HepG2 (cell line): Measurements from ENCODE around the gene UBTF. TPM values are rescaled to one million over a fixed set of nuclear protein-coding genes. Genes with fewer than 3 reads are reported as not detected.
A peak's percentile ranks its signal among the peaks of the same experiment; 100 is the strongest.

ENCODE experiments used
- ATAC-seq: fragments of 200-7000 bp; cut with Tn5 transposase; 3 replicates; pipeline ENCODE4 v1.9.1; 2020; ENCODE audit warnings: mild to moderate bottlenecking, moderate library complexity
- BruUV-seq: library from RNA; stranded (reverse); fragments of 400-500 nt; replicated peaks from 2 replicates; lab custom pipeline; 2021; lab: Mats Ljungman, UMichigan
- CTCF ChIA-PET: fragments of 300-600 bp; formaldehyde crosslinking; extraction: SDS; loops from one replicate; lab custom pipeline; 2021; ENCODE audit warnings: low total read pairs, inconsistent platforms, low intra/inter-chr PET ratio; lab: Yijun Ruan, JAX
- POLR2A ChIA-PET: fragments of 350-600 bp; sonication (Branson Sonifier 250); formaldehyde crosslinking; loops from one replicate; lab custom pipeline; 2020; ENCODE audit warnings: antibody characterized with exemption, inconsistent platforms; lab: Yijun Ruan, JAX
- DNase-seq: peaks from one replicate; pipeline ENCODE4 v3.0.0-alpha.2; 2015; ENCODE audit warnings: low spot score
- FAIRE-seq: peaks from 3 replicates; lab custom pipeline; 2011; peaks lifted over from hg19 to GRCh38; lab: Jason Lieb, UNC
- H2AFZ ChIP-seq: one replicate; pipeline ENCODE4 v1.6.1; 2011; ENCODE audit warnings: low read length, inconsistent platforms
- H3K27ac ChIP-seq: fragments of 300-600 bp; 3 replicates; pipeline ENCODE4 v1.8.0; 2011; ENCODE audit warnings: mixed run types, mild to moderate bottlenecking, mixed read lengths, low read length, inconsistent platforms; ENCODE audit not compliant: insufficient read depth; ENCODE audit errors: extremely low read length
- H3K27me3 ChIP-seq, 2 experiments: fragments of 200-600 bp in 1 of 2; 2 replicates in 1 of 2; 3 replicates in 1 of 2; pipeline versions ENCODE4 v1.6.0 to v1.8.0; 2011; ENCODE audit warnings: low read length in 2 of 2, mild to moderate bottlenecking in 2 of 2, moderate library complexity in 2 of 2, inconsistent platforms in 1 of 2; ENCODE audit not compliant: insufficient read depth in 2 of 2, control insufficient read depth in 1 of 2
- H3K36me3 ChIP-seq, 2 experiments: fragments of 200-600 bp in 1 of 2; replicated peaks in 1 of 2; 2 replicates in 1 of 2; 3 replicates in 1 of 2; pipeline versions ENCODE4 v1.5.1 to v1.8.0; 2011; ENCODE audit warnings: low read length in 2 of 2, inconsistent platforms in 1 of 2; ENCODE audit not compliant: insufficient read depth in 2 of 2, control insufficient read depth in 1 of 2
- H3K4me1 ChIP-seq: 2 replicates; pipeline ENCODE4 v1.5.1; 2012; ENCODE audit warnings: low read length, inconsistent platforms; ENCODE audit not compliant: insufficient read depth
- H3K4me2 ChIP-seq: 2 replicates; pipeline ENCODE4 v1.6.0; 2011; ENCODE audit warnings: low read depth, low read length, inconsistent platforms
- H3K4me3 ChIP-seq, 3 experiments: fragments of 200-600 bp in 1 of 3; sonication (generic), shearing (Covaris generic) in 1 of 3; replicated peaks in 1 of 3; 2 replicates each; pipeline ENCODE4 v1.5.1; 2011 to 2016; ENCODE audit warnings: low read length in 3 of 3, inconsistent platforms in 2 of 3, low read depth in 2 of 3, mild to moderate bottlenecking in 2 of 3, control low read depth in 1 of 3, mixed read lengths in 1 of 3; ENCODE audit not compliant: insufficient read depth in 1 of 3
- H3K79me2 ChIP-seq: one replicate; pipeline ENCODE4 v1.6.1; 2011; ENCODE audit warnings: low read length, inconsistent platforms; ENCODE audit not compliant: insufficient read depth
- H3K9ac ChIP-seq: 2 replicates; pipeline ENCODE4 v1.6.0; 2011; ENCODE audit warnings: mild to moderate bottlenecking, low read depth, low read length, inconsistent platforms; ENCODE audit not compliant: insufficient read depth
- H3K9me3 ChIP-seq: 2 replicates; pipeline ENCODE4 v1.5.1; 2012; ENCODE audit warnings: mild to moderate bottlenecking, low read length
- H4K20me1 ChIP-seq: 2 replicates; pipeline ENCODE4 v1.6.0; 2011; ENCODE audit warnings: inconsistent platforms, mild to moderate bottlenecking, low read length, moderate library complexity; ENCODE audit not compliant: insufficient read depth
- FOXM1 ChIP-seq: sonication (generic); formaldehyde crosslinking; IDR thresholded peaks from 2 replicates; pipeline ENCODE4 v1.5.0; 2020; ENCODE audit warnings: missing genetic modification reagents
- HNRNPUL1 ChIP-seq: fragments of 200-400 bp; formaldehyde crosslinking; IDR thresholded peaks from 2 replicates; pipeline ENCODE4 v1.6.1; 2017; ENCODE audit warnings: low read depth, mild to moderate bottlenecking, low read length, moderate library complexity
- PATZ1 ChIP-seq: sonication (generic); formaldehyde crosslinking; IDR thresholded peaks from 2 replicates; pipeline ENCODE4 v1.4.0; 2020; ENCODE audit warnings: missing genetic modification reagents
- PRDM4 ChIP-seq: sonication (generic); formaldehyde crosslinking; IDR thresholded peaks from 2 replicates; pipeline ENCODE4 v1.9.0; 2021; ENCODE audit warnings: missing genetic modification reagents, borderline replicate concordance
- SAFB2 ChIP-seq: sonication (generic); formaldehyde crosslinking; IDR thresholded peaks from 2 replicates; pipeline ENCODE4 v1.5.1; 2020; ENCODE audit warnings: missing genetic modification reagents, low read depth, mild to moderate bottlenecking, borderline replicate concordance
- TEAD2 ChIP-seq: sonication (generic); formaldehyde crosslinking; IDR thresholded peaks from 2 replicates; pipeline ENCODE4 v1.9.0; 2021; ENCODE audit warnings: missing genetic modification reagents
- TERF1 ChIP-seq: sonication (generic); formaldehyde crosslinking; IDR thresholded peaks from 2 replicates; pipeline ENCODE4 v1.8.0; 2022; ENCODE audit warnings: mild to moderate bottlenecking, missing genetic modification reagents, moderate library complexity
- THAP9 ChIP-seq: sonication (generic); formaldehyde crosslinking; IDR thresholded peaks from 2 replicates; pipeline ENCODE4; 2020; ENCODE audit warnings: missing genetic modification reagents, mild to moderate bottlenecking, borderline replicate concordance
- U2AF2 ChIP-seq: fragments of 200-400 bp; formaldehyde crosslinking; IDR thresholded peaks from 2 replicates; pipeline ENCODE4 v1.6.1; 2017; ENCODE audit warnings: low read depth, mild to moderate bottlenecking, low read length
- ZFP36L2 ChIP-seq: sonication (generic); formaldehyde crosslinking; IDR thresholded peaks from 2 replicates; pipeline ENCODE4 v1.4.0; 2020; ENCODE audit warnings: missing genetic modification reagents
- ZIK1 ChIP-seq: sonication (generic); formaldehyde crosslinking; IDR thresholded peaks from 2 replicates; pipeline ENCODE4 v1.5.0; 2020; ENCODE audit warnings: mild to moderate bottlenecking, low read depth, missing genetic modification reagents, borderline replicate concordance
- ZNF205 ChIP-seq: IDR thresholded peaks from 2 replicates; pipeline ENCODE4 v1.6.1; 2018; ENCODE audit warnings: missing biosample characterization, missing genetic modification reagents
- WGBS: methylation state at CpG from one replicate; pipeline ENCODE4 v1.1.6; 2017; ENCODE audit warnings: low lambda C conversion rate; 5-methylcytosine and 5-hydroxymethylcytosine counted together
- in situ Hi-C: cut with HindIII; loops from 2 replicates; pipeline ENCODE4 v1.10.0; 2017; ENCODE audit warnings: low pct_unique_long_range_greater_than_20kb; ENCODE audit not compliant: extremely low pct_ligation_motif_present
- intact Hi-C: fragments of 100-400 bp; cut with micrococcal nuclease; formaldehyde crosslinking; loops from one replicate; pipeline ENCODE4 v1.10.0; 2022; ENCODE audit not compliant: unreplicated experiment
- polyA plus RNA-seq, 8 experiments: library from polyadenylated mRNA; depleted of rRNA in 3 of 8; stranded (reverse) in 7 of 8; unstranded in 1 of 8; fragments of >200 nt; fragmentation: Illumina TruSeq in 4 of 8; extraction: Trizol in 4 of 8; gene quantifications; 2 replicates each; pipeline versions ENCODE4 v1.2.1 to v1.2.3, GENCODE V29; 2011 to 2016; ENCODE audit warnings: low read depth in 4 of 8, missing spikeins in 1 of 8, mixed read lengths in 1 of 8; ENCODE audit not compliant: insufficient read depth in 1 of 8
- total RNA-seq, 5 experiments: library from RNA; depleted of rRNA; stranded (reverse); fragments of >200 nt; fragmentation: Illumina TruSeq; extraction: Trizol; gene quantifications; 2 replicates each; pipeline ENCODE4 v1.2.3, GENCODE V29; 2016; ENCODE audit warnings: low read depth in 1 of 5

Gene UBTF
- total and polyA plus RNA-seq, 2 of the 13 experiments (the other 11 are each of a cell fraction or from before 2014, with no cell fraction given): 15.2 to 60.9 TPM

- DNase-seq (peak; percentile 78), FAIRE-seq (no peak), ATAC-seq (peak; percentile 64)
- H4K20me1 ChIP-seq: no peaks in the 10 kb centered on the region; the same call in 1 of the 2 replicates
- no peaks in the 10 kb centered on the region; a peak in 1 of 5 replicates for H3K27me3 ChIP-seq
- H3K36me3 ChIP-seq: peaks cover 3 to 8% of the 10 kb centered on the region in 2 experiments
- intact Hi-C loops (no loop called here), in situ Hi-C loops (loop anchor here (5.0 kb wide), 1 partner anchor 106 kb away; no protein-coding TSS in a partner anchor)
- H3K4me1 ChIP-seq: peaks cover 34% of the 10 kb centered on the region
- no peaks in the 10 kb centered on the region for H3K9me3 ChIP-seq
- no peak overlapping the region for H2AFZ ChIP-seq
- H3K4me2 ChIP-seq: peak overlapping the region; percentile 95
- peaks cover 26% of the 10 kb centered on the region for H3K79me2 ChIP-seq
- H3K9ac ChIP-seq: peak overlapping the region; percentile 90
- H3K27ac ChIP-seq: peak overlapping the region; percentile 89
- POLR2A ChIA-PET: interaction anchor here (0.5 to 3.9 kb wide), 16 partner anchors 11 to 282 kb away, joined by 3 to 25 read pairs (median 4); partner anchors contain the start of genes ATXN7L3, GPATCH8, GRN and LSM12
- CTCF ChIA-PET: interaction anchor here (0.7 kb wide), 1 partner anchor 53 kb away, joined by 3 read pairs; no protein-coding TSS in a partner anchor
- H3K4me3 ChIP-seq: peak overlapping the region; percentile 81 to 99 (median 88)
- no TSS peak for BruUV-seq
- under 1% methylated on average over 49 of the region's 54 CpGs for WGBS
- TF ChIP-seq FOXM1 (no peak), TEAD2 (no peak), ZIK1 (CRISPR knock-in tag) (no peak), PATZ1 (CRISPR knock-in tag) (peak; percentile 63), ZNF205 (CRISPR knock-in tag) (0 out of 2 replicates have a peak, but pooled peaks have one; percentile 57), HNRNPUL1 (no peak), SAFB2 (no peak), THAP9 (CRISPR knock-in tag) (peak; percentile 15; the same call in 1 of the 2 replicates), TERF1 (CRISPR knock-in tag) (no peak), ZFP36L2 (CRISPR knock-in tag) (no peak), PRDM4 (CRISPR knock-in tag) (no peak), U2AF2 (no peak)
Observed at GRCh38 chr17:44221084-44221861, 1.8 kb upstream of the UBTF start.
